ENCODE measurements around the gene BICD1.

- no peak for TF ChIP-seq CTCF (IDR thresholded peaks at IDR 0.05)
- TF ChIP-seq EZH2 (IDR thresholded peaks at IDR 0.05; ENCODE audit: borderline replicate concordance, insufficient read depth, low read depth, low read length, poor library complexity, severe bottlenecking), result no peak
Measured at GRCh38 chr12:32117316-32117715, 10.7 kb downstream of the BICD1 start.
